GM10847 (cell line): ENCODE measurements around the gene PDE1A.

ENCODE experiments used
- POLR2A ChIP-seq: IDR thresholded peaks from 2 replicates; pipeline ENCODE4 v1.6.1; 2011; ENCODE audit not compliant: insufficient read length; ENCODE audit errors: extremely low read depth

The PDE1A gene

DNA sequence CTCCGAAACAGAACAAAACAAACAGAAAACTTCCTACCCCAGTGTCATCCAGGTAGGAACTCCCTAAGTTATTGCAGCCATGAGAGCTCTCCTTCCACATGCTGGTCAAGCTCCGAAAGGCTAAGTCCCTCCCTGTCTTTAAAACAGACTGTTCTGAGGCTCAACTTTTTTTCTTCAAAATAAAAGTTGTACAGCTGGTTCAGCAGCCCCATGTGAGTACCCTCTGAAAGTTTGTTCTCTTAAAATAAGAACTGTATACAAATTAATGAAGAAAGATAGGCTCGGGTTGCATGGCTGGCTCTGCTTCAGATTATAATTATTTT, at the start of gene PDE1A:
PDE1A (minus strand) TSS at position 119 of the 323 bp plus-strand sequence.
- no peak for TF ChIP-seq POLR2A

DNA sequence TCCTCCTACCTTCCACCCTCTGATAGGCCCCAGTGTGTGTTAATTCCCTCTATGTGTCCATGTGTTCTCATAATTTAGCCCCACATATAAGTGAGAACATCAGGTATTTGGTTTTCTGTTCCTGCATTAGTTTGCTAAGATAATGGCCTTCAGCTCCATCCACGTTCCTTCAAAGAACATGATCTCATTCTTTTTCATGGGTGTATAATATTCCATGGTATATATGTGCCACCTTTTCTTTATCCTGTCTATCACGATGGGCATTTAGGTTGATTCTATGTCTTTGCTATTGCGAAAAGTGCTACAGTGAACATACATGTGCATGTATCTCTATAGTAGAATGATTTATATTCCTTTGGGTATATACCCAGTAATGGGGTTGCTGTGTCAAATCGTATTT, 46.8 kb upstream of the PDE1A start:
- TF ChIP-seq POLR2A, result no peak

DNA sequence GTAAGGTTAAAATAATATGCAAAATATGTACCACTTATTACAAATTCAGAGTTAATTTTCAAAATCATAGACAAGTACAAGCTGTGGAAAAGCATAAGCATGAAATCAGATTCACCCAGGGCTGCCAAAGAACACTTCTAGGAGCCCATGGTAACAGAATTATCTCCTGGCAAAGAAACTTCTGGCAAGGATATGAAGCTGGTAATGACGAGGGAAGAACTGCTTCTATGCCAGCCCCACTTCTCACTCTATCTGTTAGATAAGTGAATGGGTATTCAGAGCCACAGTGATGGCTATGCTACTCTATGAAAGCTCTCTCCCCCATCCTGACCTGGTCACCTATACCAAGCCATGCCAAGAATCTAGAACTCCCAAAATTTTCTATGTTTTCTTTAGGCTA, 36.9 kb upstream of the PDE1A start:
- TF ChIP-seq POLR2A, result no peak

DNA sequence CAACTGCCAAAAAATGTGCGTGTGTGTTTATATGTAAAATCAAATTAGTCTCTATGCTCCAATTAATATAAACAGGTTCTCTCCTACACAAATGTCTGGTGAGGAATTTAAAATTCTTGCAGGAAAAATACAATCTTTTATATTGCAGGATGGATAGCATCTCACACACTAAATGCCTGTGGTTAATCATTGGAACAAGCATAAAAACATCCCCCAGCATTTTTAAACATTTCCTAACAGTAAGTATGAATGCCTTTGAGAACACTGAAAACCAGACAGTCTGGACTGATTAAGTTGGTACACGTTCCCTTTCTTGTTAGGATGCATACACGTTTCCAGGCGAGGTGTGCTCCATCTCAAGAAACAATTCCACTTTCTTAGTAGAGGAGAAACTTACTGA, 29.9 kb upstream of the PDE1A start:
- TF ChIP-seq POLR2A, result no peak

DNA sequence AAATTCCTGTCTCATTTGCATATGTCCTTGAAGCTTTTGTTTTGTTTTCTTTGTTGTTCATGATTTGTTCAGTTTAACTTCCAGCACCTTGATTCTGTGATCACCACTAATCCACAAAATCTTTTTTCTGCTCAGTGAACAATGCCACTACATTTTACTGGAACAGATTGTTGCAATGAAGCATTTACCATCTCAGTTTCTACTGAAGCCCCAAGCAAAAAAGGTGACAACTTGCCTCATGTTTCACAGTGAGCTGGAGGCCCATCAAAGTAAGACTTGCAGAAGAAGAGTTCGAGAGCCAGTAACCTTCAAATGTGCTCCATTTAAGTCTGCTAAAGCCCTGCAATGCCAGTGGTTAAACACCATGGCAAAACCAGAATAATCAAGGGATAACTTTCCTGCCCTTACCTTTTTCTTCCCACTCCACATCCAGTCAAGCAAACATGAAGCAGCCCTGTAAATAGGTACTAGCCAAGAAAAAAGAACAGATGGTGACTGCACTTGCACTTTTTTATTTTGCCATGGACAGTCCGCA, 25.7 kb upstream of the PDE1A start:
- no peak for TF ChIP-seq POLR2A

DNA sequence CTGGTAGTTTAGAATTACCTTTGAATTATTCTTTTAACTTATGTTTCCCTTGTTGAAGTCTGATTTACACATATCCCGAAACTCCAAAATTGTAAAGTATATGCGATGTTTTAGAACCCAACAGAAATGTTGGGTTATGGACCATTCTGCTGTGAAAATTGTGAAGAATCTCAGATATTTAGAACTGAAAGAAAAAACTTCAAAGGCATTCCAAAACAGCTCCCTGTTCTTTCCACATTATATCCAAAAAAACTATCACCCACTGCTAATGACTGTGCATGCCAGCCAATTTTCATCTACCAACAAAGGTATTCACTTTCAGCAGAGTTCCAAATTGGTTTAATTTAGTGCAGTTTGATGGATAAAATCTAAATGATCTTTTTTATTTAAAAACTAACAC, 21.5 kb upstream of the PDE1A start:
- no peak for TF ChIP-seq POLR2A

DNA sequence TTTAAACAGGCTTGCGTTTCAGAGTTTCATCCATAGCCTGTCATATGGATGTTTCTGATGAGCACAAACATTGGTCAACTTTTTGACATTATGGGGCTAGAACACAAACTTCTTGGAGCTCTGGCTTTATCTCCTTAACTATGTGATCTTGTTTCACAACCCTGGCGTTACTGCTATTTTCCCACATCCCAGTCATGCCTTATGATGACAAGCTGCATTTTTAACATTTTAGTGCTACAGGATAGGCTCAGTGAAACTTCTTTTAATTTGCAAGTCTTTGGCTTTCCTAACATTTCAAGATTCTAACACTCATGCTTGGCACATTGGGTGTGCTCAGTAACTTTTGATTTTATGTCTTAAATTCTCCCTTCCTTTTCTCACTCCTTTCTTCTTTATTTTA, 21.0 kb upstream of the PDE1A start:
- no peak for TF ChIP-seq POLR2A

DNA sequence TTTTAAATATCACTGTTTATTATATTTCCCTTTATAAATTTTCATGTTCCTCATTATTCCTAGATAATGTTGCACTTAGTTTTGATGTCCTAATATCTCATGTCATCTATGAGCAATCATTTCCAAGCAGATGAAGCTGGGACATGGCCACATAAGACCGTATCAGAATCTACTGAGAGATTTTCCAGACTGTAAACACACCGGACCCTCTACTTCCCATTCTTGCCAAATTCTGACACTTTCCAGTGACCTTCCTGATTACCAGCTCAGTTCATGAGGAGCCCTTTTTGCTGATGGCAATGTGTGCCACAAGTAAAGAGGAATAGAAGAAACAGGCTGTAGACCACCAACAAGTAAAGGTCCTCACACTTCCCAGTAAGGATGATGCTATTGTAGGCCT, 20.3 kb upstream of the PDE1A start:
- no peak for TF ChIP-seq POLR2A

DNA sequence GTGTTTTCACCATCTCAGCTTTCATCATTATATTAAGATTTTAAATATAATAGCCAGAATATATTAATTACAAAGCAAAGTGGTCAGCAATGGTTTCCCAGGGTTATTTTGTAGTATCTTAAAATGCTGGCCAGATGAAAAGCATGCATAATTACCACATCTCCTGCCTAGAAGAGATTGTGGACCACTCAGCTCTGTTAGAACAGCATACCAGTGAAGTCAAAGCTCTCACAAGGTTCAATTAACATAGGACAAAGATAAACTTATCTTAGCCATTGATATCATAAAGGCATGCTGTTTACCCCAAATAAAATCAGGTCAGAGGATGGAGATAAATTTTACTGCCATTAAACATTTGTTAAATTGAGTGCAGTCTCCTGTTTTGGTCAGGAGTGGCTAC, 19.3 kb upstream of the PDE1A start:
- no peak for TF ChIP-seq POLR2A

DNA sequence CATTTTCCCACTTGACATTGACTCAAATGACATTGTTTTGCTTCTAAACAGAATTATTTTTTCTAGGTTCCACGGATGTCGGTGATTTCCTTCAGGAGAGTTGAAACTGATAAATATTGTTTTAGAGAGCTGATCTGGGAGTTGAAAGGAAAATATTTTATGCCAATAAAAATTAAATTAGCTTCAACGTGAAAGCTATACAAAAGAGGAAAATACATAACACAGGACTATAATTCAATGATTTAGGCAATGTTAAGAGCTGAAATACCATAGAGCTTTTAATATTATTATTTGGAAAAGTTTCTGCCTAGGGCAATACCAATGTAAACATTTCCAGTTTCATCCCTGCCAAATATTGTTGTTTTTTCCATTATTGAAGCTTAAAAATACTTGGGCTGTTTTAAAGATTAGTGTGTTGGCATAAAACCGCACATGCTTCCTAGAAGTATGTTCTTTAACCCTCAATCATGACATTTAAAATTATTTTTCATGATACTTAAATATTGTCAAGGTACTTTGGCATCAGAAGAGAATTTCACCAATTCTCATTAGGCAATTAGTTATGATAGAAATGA, 18.6 kb upstream of the PDE1A start:
- TF ChIP-seq POLR2A, result no peak

DNA sequence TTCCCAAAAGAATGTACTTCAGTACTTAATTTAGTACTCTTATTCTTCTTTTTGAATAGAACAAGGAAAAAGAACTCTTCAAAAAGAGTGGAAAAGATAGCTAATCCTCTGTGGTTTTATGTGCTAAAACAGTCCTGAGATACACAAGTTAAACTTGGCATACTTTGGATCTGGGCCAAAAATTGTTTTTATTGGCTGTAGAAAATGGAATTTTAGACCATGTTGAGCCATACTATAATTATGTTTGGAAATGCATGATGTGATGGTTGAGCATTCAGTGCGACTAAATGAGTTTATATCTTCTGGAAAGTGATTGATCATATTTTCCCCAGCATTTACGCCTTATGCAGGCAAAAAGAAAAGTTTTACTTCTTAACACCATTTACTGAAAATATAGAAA, 18.0 kb upstream of the PDE1A start:
- no peak for TF ChIP-seq POLR2A

DNA sequence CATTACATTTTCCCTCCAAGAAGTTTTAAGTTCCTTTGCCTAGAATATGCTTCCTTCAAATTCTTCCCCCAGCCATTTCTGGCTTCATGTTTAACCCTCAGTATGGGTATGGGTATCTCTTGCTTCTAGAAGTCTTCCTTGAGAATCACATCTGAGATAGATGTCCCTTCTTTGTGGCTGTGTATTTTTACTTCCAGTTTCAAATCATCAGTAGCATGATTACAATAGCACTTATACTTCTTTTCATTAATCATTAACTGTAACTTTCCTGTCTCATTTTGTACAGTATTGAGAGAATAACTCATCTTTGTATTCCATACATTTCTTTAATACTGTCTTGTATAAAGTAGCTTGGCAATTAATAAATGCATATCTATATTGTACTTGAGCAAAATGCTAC, 17.3 kb upstream of the PDE1A start:
- no peak for TF ChIP-seq POLR2A

DNA sequence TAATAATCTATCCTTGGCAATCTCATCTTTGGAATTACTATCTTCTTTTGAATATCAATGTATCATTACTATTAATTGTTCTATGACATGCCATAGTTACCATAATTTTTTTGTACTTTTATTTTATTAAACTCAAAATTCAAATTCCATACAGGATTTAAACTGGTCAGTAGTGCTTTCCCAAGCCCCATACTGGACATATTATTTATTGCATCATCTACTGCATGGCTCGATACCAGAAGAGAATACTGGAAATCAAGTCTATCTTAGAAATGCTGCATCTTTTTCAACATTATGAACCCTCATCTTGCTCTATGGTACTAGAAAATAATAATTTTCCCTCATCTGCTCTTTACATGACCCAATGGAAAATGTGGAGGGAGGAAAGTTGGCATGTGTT, 9.4 kb upstream of the PDE1A start:
- TF ChIP-seq POLR2A, result no peak

DNA sequence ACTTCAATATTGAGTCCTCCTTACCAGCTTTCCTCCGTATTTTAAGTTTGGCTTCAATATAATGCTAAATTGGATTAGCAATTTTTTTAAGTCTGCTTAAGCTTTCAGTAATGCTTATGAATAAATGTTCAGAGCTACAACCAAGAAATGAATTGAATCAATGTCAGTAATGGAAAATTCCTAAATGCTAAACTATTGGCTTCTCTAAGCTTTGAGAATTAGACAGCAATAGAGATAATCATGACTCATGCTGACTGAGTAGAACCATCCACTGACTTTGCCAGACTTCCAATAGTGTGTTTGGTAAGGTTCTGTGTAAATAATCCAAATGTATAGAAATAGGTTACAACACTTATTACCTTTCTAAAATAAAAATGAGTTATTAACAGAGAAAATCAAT, 8.9 kb upstream of the PDE1A start:
- TF ChIP-seq POLR2A, result no peak

DNA sequence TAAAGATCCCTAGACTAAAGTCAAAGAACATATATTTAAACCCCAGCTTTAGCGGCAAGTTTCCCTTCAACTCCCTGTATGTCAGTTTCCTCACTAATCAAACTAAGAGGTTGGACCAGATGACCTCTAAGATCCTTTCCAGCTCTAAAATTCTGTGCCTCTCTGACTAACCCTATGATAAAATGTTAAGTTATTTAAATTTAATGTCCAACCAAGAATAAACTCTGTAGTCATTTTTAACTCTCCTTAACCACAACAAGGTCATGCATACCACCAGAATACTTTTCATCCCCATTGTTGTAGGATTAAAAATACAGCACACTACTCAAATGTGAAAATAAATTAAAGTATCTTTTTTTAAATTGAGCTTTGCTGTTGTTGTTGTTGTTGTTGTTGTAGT, 5.2 kb upstream of the PDE1A start:
- TF ChIP-seq POLR2A, result no peak

DNA sequence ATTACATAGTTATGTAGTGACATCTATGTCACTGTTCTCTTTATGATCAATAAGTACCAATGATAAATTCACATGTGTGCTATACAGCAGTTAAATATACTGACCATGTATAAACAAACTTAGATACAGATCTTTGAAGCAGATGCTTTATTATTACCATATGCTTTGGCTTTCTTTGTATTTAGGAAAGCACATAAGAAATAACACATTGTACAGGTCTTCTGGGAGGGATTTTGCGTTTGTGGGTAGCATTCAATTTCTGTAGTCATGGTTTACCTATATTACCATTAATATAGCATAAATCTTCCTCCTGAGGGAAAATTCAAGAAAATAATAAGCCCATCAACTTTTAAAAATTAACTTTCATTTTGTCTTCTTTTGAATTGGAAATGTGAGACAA, 1.6 kb upstream of the PDE1A start:
- no peak for TF ChIP-seq POLR2A

DNA sequence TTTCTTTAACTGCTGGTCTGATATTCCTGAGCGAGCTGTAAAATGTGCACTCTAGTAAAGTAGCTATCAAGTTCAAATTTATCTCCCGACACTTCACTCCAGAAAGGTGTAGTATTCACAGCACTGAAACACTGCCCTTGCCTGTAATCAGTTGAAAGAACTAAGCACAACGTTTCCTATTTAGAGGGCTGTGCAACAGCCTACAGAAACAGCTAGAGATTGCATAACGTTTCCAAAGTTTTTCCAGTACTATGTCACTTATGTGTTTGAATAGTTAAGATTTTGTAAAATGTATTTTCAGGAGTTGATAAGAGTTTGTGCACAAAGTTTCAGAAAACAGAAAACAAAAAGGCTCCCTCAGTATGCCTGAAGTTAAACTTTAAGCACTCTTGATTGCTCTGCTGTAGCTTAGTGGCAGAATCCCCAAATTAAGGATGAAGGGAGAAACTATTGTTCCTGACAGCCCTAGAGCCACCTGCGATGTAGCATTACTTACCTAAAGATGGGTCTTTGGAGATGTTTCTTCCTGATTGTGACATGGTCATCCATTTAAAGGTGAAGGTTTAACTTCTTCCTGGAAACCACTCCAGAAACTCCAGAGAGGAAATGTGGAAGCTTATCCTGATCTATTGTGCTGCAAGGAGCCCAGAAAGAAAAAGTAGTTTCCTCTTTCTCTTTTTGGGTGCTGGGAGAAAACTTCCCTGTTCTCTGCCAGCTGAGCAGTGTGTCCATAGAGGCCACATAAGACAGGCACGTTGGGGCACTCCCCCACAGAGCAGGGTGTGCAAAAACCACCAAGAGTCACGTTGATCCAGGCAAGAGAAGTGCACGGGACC, 536 bp downstream of the PDE1A start:
- no peak for TF ChIP-seq POLR2A
